Kidney epithelial cell (primary cell): Measurements from ENCODE around the gene BCAS3. TPM values are rescaled to one million over a fixed set of nuclear protein-coding genes. Genes with fewer than 3 reads are reported as not detected.

Experiments
- DNase-seq: peaks from one replicate; pipeline ENCODE4 v3.0.0-alpha.2; 2010; ENCODE audit warnings: low read depth
- H3K27me3 ChIP-seq: 2 replicates; pipeline ENCODE4 v1.6.0; 2011; ENCODE audit warnings: low read length; ENCODE audit not compliant: control insufficient read depth, insufficient read depth
- H3K36me3 ChIP-seq: 2 replicates; pipeline ENCODE4 v1.5.1; 2011; ENCODE audit warnings: low read length; ENCODE audit not compliant: control insufficient read depth, insufficient read depth
- H3K4me3 ChIP-seq: 2 replicates; pipeline ENCODE4 v1.5.1; 2011; ENCODE audit warnings: low read depth, mild to moderate bottlenecking, control low read depth, low read length
- total RNA-seq: library from RNA; depleted of rRNA; stranded (reverse); fragments of >200 nt; gene quantifications from 2 replicates; pipeline ENCODE4 v1.2.3, GENCODE V29; 2015
- TF ChIP-seq, protein P1 (sequence below): IDR thresholded peaks from 2 replicates; pipeline ENCODE4 v1.5.1; 2011; ENCODE audit warnings: mild to moderate bottlenecking, moderate library complexity, low read length, control low read depth, inconsistent platforms; ENCODE audit not compliant: insufficient read depth, poor library complexity, severe bottlenecking

Gene BCAS3
- total RNA-seq, 1 donor from 2014 or later, result 26.7 TPM

DNA sequence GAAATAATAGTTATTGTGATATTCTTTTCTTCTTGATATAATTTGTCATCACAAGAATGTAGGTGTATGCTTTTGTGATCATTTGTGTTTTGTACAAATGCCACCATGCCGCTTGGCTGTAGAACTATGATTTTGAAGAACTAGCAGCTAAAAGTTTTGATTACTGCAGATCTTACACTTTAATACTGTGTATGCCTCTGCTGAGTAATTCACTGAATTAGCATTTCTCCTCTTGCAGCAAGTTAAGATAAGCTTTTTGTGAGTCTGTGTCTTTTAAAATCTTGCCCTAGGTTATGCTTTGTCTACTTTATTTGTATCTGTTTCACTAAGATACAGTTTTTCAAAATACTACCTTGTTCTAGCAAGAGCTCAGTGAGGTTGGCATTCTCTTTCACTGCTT, 395.5 kb downstream of the BCAS3 start:
- Histone ChIP-seq H3K36me3 (no peaks in the 10 kb centered on the region), H3K27me3 (no peaks in the 10 kb centered on the region), H3K4me3 (no peak overlapping the region)
- TF ChIP-seq, protein P1, sequence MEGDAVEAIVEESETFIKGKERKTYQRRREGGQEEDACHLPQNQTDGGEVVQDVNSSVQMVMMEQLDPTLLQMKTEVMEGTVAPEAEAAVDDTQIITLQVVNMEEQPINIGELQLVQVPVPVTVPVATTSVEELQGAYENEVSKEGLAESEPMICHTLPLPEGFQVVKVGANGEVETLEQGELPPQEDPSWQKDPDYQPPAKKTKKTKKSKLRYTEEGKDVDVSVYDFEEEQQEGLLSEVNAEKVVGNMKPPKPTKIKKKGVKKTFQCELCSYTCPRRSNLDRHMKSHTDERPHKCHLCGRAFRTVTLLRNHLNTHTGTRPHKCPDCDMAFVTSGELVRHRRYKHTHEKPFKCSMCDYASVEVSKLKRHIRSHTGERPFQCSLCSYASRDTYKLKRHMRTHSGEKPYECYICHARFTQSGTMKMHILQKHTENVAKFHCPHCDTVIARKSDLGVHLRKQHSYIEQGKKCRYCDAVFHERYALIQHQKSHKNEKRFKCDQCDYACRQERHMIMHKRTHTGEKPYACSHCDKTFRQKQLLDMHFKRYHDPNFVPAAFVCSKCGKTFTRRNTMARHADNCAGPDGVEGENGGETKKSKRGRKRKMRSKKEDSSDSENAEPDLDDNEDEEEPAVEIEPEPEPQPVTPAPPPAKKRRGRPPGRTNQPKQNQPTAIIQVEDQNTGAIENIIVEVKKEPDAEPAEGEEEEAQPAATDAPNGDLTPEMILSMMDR, result no peak
- no peak for DNase-seq

DNA sequence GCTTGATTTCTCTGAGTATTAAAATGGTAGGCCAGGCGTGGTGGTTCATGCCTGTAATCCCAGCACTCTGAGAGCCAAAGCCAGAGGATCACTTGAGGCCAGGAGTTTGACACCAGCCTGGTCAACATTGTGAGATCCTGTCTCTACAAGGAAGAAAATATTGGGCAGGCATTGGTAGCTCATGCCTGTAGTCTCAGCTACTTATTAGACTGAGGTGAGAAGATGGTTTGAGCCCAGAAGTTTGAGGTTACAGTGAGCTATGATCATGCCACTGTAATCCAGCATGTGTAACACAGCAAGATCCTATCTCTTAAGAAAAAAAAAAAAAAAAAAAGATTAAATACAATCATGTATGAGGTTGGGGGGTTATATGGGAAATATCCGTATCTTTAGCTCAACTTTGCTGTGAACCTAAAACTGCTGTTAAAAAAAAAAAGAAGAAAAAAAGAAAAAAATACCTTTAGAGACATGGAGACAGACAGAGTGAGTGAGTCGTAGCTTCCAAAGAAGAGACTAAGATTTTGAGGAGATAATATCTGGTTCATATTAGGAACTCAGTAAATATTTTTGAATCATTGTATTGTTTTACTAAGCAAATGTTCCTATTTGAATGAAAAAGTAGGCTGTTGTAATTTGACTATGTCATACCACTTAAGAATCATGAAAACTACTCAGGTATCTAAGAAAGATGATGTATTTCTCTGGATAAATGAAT, 396.3 kb downstream of the BCAS3 start:
- DNase-seq, result no peak
- Histone ChIP-seq H3K4me3 (no peak overlapping the region), H3K36me3 (no peaks in the 10 kb centered on the region), H3K27me3 (no peaks in the 10 kb centered on the region)
- TF ChIP-seq, protein P1, result no peak

DNA sequence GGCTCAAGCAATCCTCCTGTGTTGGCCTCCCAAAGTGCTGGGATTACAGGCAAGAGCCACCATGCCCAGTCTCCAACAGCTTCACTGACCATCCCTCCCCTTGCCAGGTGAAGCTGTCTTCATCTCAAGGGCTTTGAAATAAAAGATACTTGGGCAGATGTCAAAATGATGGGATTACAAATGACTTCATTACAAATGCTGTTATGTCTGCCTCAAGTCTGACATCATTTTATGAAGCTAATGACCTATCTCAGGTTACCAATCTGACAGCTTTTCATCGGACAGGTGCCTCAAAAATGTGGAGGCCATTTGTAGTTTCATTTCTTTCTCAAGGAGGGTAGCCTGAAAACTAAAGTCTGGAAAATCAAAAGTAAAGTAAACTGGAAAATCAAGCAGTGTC, 398.3 kb downstream of the BCAS3 start:
- no peak for DNase-seq
- Histone ChIP-seq H3K27me3 (no peaks in the 10 kb centered on the region), H3K4me3 (no peak overlapping the region), H3K36me3 (no peaks in the 10 kb centered on the region)
- TF ChIP-seq, protein P1, result no peak

DNA sequence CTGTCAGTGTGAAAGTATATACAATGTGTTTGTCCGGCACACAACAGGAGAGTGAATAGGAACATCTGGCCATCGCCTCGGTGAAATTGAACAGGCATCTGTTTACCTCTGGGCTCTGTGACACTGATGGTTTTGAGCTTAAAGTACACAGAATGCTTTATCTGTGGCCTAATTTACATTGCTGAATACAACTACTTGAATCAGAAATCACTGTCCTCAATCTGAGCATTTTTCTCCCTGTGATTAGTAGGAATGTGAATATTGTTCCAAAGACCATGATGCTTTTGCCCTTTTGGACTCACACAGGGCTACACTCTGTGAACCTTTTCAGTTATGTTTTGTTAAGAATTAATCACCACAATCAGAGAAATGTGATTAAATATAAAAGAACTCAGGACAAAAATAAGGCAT, 399.0 kb downstream of the BCAS3 start:
- H3K27me3 ChIP-seq, result no peaks in the 10 kb centered on the region
- H3K36me3 ChIP-seq, result no peaks in the 10 kb centered on the region
- TF ChIP-seq, protein P1, result no peak
- H3K4me3 ChIP-seq, result no peak overlapping the region
- no peak for DNase-seq

DNA sequence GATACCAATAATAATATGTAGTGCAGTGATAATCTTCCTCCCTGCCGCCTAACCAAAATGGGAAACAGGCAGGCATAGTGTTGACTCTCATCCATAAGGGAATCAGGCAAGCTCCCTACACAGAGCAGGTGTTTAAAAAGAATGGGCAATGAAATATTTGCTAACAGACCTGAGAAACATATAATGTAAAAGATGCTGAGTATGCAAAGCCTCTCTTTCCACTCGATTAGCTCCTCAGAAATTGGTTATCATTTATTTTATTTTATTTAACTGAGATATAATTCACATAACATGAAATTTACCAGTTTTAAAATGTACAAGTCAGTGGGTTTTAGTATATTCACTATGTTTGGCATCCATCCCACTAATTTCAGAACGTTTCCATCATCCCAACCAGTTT, 404.3 kb downstream of the BCAS3 start:
- no peaks in the 10 kb centered on the region for H3K36me3 ChIP-seq
- no peaks in the 10 kb centered on the region for H3K27me3 ChIP-seq
- no peak overlapping the region for H3K4me3 ChIP-seq
- TF ChIP-seq, protein P1, result no peak
- DNase-seq, result no peak

DNA sequence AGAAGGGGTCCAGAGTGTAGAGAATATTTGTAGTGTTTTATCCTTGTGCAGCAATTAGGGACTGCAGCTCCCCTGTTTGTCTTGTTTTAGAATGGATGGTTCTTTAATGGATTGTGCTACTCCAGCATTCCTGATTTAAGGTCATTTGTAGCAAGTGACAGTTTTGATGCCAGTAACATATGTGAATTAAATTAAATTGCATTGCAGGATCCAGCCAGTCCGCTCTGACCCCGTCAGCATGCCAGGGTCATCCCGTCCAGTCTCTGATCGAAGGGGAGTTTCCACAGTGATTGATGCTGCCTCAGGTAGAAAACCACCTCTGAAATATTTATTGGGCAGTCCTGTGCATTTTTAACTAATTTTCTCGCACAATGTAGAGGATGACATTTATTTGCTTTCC, 406.6 kb downstream of the BCAS3 start:
- DNase-seq, result no peak
- H3K27me3 ChIP-seq, result no peaks in the 10 kb centered on the region
- TF ChIP-seq, protein P1, result no peak
- H3K36me3 ChIP-seq, result no peaks in the 10 kb centered on the region
- no peak overlapping the region for H3K4me3 ChIP-seq
